HUES64 (cell line): ENCODE measurements around the gene GMEB1.
"Not testable (repeated sequence)": the region's sequence is repeated elsewhere in the genome, so short reads cannot be mapped to it uniquely, and the experiment has no call there.

ENCODE experiments used
- H3K27ac ChIP-seq: 2 replicates; pipeline ENCODE4 v1.7.0; 2013; ENCODE audit warnings: low read depth, low read length, inconsistent platforms
- H3K27me3 ChIP-seq: 2 replicates; pipeline ENCODE4 v1.6.1; 2013; ENCODE audit warnings: mild to moderate bottlenecking, low read length; ENCODE audit not compliant: insufficient read depth
- H3K36me3 ChIP-seq: 2 replicates; pipeline ENCODE4 v1.6.1; 2013; ENCODE audit warnings: mild to moderate bottlenecking, low read length; ENCODE audit not compliant: insufficient read depth
- H3K4me1 ChIP-seq: 2 replicates; pipeline ENCODE4 v1.6.1; 2013; ENCODE audit warnings: mild to moderate bottlenecking, low read length, moderate library complexity; ENCODE audit not compliant: insufficient read depth
- H3K4me3 ChIP-seq: 2 replicates; pipeline ENCODE4 v1.5.1; 2013; ENCODE audit warnings: mild to moderate bottlenecking, low read length, moderate library complexity
- H3K9ac ChIP-seq: 2 replicates; pipeline ENCODE4 v1.6.1; 2013; ENCODE audit warnings: mild to moderate bottlenecking, low read depth, low read length
- H3K9me3 ChIP-seq: 2 replicates; pipeline ENCODE4 v1.6.1; 2013; ENCODE audit warnings: low read depth, low read length; ENCODE audit not compliant: insufficient read depth
- WGBS: fragments of 150-250, 120-280 bp; methylation state at CpG from one replicate; pipeline ENCODE4 v1.1.7; 2013; ENCODE audit warnings: missing lambda C conversion rate; 5-methylcytosine and 5-hydroxymethylcytosine counted together

Gene GMEB1

GRCh38 chr1:28675924-28676257, 7.3 kb downstream of the GMEB1 start:
- H3K9ac ChIP-seq, result no peak overlapping the region
- H3K4me1 ChIP-seq, result no peaks in the 10 kb centered on the region
- H3K27me3 ChIP-seq, result no peaks in the 10 kb centered on the region
- no peak overlapping the region for H3K4me3 ChIP-seq
- no peak overlapping the region for H3K27ac ChIP-seq
- H3K36me3 ChIP-seq, result 0 out of 2 replicates have a peak, but pooled peaks cover under 1% of the 10 kb centered on the region
- H3K9me3 ChIP-seq, result no peaks in the 10 kb centered on the region

- Histone ChIP-seq H3K4me1 (no peaks in the 10 kb centered on the region), H3K4me3 (no peak overlapping the region), H3K9me3 (no peaks in the 10 kb centered on the region), H3K27ac (no peak overlapping the region), H3K27me3 (no peaks in the 10 kb centered on the region), H3K36me3 (peaks cover 23% of the 10 kb centered on the region), H3K9ac (no peak overlapping the region)
- WGBS, result 99% methylated on average over 4 of the region's 4 CpGs
These were observed 11.6 kb downstream of the GMEB1 start for GRCh38 chr1:28680151-28680550.

GRCh38 chr1:28682840-28683239, 14.3 kb downstream of the GMEB1 start:
- peaks cover 38% of the 10 kb centered on the region for H3K36me3 ChIP-seq
- WGBS, result 94% methylated on average over 6 of the region's 6 CpGs

GRCh38 chr1:28684937-28685336, 16.4 kb downstream of the GMEB1 start:
- WGBS, result 87% methylated on average over 4 of the region's 4 CpGs
- Histone ChIP-seq H3K27me3 (no peaks in the 10 kb centered on the region), H3K4me3 (no peak overlapping the region), H3K27ac (no peak overlapping the region), H3K9ac (no peak overlapping the region), H3K36me3 (peaks cover 48% of the 10 kb centered on the region), H3K9me3 (no peaks in the 10 kb centered on the region), H3K4me1 (no peaks in the 10 kb centered on the region)

More at GRCh38 chr1:28682840-28683239, 14.3 kb downstream of the GMEB1 start:
- H3K27ac ChIP-seq, result no peak overlapping the region
- H3K9ac ChIP-seq, result no peak overlapping the region
- no peaks in the 10 kb centered on the region for H3K9me3 ChIP-seq
- no peaks in the 10 kb centered on the region for H3K27me3 ChIP-seq
- H3K4me1 ChIP-seq, result no peaks in the 10 kb centered on the region
- no peak overlapping the region for H3K4me3 ChIP-seq

GRCh38 chr1:28691627-28692026, 23.0 kb downstream of the GMEB1 start:
- 83% methylated on average over 1 of the region's 1 CpG for WGBS
- not testable (repeated sequence) for H3K4me1 ChIP-seq, H3K27me3 ChIP-seq, H3K4me3 ChIP-seq, H3K27ac ChIP-seq, H3K9ac ChIP-seq, H3K9me3 ChIP-seq
- H3K36me3 ChIP-seq, result peaks cover 72% of the 10 kb centered on the region

- WGBS, result 76% methylated on average over 1 of the region's 3 CpGs
- Histone ChIP-seq H3K27me3 (no peaks in the 10 kb centered on the region), H3K9ac (no peak overlapping the region), H3K9me3 (no peaks in the 10 kb centered on the region), H3K4me1 (no peaks in the 10 kb centered on the region), H3K4me3 (no peak overlapping the region), H3K36me3 (peaks cover 71% of the 10 kb centered on the region), H3K27ac (no peak overlapping the region)
These were observed 35.0 kb downstream of the GMEB1 start for GRCh38 chr1:28703629-28704028.

DNA sequence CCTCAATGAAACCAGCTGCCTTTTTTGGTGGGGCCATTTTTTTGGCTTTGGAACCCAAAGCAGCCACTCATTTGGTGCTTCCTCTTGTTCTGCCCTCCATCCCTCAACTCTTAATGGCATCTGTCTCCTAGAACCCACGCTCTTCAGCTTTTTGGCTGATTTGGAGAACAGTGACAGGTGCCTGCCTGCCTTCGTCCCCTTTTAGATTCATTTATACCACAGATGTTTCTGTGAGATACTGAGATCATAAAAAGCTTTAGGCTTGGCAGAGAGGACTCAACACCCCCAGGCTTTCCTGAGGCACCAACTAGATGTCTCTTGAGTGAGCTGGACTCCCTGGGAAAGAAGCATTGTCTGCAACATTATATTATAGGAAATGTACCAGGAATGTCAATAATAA, 47.8 kb downstream of the GMEB1 start:
- no peak overlapping the region for H3K9ac ChIP-seq
- H3K4me3 ChIP-seq, result no peak overlapping the region
- no peaks in the 10 kb centered on the region for H3K27me3 ChIP-seq
- no peaks in the 10 kb centered on the region for H3K4me1 ChIP-seq
- WGBS, result 94% methylated on average over 2 of the region's 2 CpGs
- peaks cover 40% of the 10 kb centered on the region for H3K36me3 ChIP-seq
- H3K27ac ChIP-seq, result no peak overlapping the region
- no peaks in the 10 kb centered on the region for H3K9me3 ChIP-seq

GRCh38 chr1:28718166-28718565, 49.6 kb downstream of the GMEB1 start:
- Histone ChIP-seq H3K9me3 (no peaks in the 10 kb centered on the region), H3K4me1 (no peaks in the 10 kb centered on the region), H3K4me3 (no peak overlapping the region), H3K27ac (no peak overlapping the region), H3K27me3 (no peaks in the 10 kb centered on the region), H3K9ac (no peak overlapping the region), H3K36me3 (peaks cover 27% of the 10 kb centered on the region)
- WGBS, result 94% methylated on average over 1 of the region's 1 CpG

DNA sequence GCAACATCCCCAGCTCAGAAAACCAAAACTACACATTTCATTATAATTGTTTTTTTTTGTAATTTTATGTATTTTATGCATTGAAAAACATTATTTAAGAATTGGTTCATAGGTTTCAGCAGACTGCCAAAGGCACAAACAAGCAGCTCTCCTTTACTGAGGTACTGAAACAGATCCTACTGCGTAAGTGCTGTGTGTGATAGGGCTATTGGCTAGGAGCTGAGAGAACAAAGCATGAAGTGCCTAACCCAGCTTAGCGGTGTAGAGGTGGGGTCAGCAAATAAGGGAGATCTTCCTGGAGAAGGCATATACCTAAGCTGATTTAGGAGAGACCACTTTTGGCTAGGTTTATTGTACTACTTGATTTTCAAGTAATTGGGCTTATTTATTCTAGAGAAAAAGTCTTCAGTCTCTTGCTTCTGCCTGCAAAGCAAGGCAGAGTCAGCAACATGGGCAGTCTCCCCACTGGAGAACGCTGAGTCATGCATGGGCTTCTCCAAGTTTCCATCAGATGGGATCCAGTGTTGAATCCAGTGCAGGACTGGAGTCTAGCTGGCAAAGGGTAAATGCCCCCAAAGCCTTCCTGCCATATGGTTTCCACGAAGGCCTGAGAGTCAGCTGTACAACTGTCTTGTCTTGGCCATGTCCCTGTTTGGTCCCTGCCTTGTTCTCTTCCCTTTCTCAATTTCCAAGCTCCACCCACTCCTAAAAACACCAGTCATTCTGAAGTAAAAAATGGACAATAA, 50.2 kb downstream of the GMEB1 start:
- Histone ChIP-seq H3K36me3 (peaks cover 22% of the 10 kb centered on the region), H3K27ac (no peak overlapping the region), H3K9me3 (no peaks in the 10 kb centered on the region), H3K4me3 (no peak overlapping the region), H3K27me3 (no peaks in the 10 kb centered on the region), H3K4me1 (no peaks in the 10 kb centered on the region), H3K9ac (no peak overlapping the region)
- WGBS, result 89% methylated on average over 4 of the region's 4 CpGs

GRCh38 chr1:28719332-28719619, 50.7 kb downstream of the GMEB1 start:
- Histone ChIP-seq H3K27ac (no peak overlapping the region), H3K4me1 (no peaks in the 10 kb centered on the region), H3K9ac (no peak overlapping the region), H3K9me3 (no peaks in the 10 kb centered on the region), H3K27me3 (no peaks in the 10 kb centered on the region), H3K36me3 (peaks cover 17% of the 10 kb centered on the region), H3K4me3 (no peak overlapping the region)

DNA sequence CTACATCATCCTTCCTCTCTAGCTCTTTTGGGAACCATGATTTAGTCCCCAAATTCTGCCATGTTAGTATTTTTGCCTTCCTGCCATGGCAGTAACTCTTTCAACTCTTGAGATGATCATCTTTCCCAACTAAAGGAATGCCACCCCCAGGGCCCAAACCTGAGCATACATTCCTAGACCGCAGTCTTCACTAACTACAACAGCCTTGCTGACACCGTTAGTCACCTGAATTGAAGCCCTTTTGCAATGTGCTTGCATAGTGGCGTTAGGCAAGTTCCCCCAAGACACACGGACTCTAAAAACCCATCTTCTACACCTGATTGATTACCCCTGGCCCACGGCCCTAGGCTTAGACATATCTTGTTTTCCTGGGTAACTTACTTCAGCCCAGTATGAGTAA, 51.8 kb downstream of the GMEB1 start:
- Histone ChIP-seq H3K9ac (no peak overlapping the region), H3K4me3 (no peak overlapping the region), H3K36me3 (peaks cover 7% of the 10 kb centered on the region), H3K27ac (no peak overlapping the region), H3K9me3 (no peaks in the 10 kb centered on the region), H3K4me1 (no peaks in the 10 kb centered on the region), H3K27me3 (no peaks in the 10 kb centered on the region)
- 88% methylated on average over 5 of the region's 5 CpGs for WGBS

DNA sequence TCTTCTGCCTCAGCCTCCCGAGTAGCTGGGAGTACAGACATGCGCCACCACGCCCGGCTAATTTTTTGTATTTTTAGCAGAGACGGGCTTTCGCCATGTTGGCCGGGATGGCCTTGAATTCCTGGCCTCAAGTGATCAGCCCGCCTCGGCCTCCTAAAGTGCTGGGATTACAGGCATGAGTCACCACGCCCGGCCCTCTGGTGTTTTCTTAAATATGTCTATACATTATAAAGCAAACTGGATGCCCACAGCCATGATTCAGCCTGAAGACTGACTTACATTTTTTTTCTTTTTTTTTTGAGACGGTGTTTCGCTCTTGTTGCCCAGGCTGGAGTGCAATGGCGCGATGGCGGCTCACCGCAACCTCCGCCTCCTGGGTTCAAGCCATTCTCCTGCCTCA, 53.3 kb downstream of the GMEB1 start:
- H3K9me3 ChIP-seq, H3K4me3 ChIP-seq, H3K36me3 ChIP-seq, H3K27ac ChIP-seq, H3K27me3 ChIP-seq, H3K9ac ChIP-seq, H3K4me1 ChIP-seq: not testable (repeated sequence)
- 95% methylated on average over 18 of the region's 18 CpGs for WGBS
